Hippocampal formation (tissue), 2 donors: ENCODE data around the gene MAP2K1.

ENCODE experiments used
- DNase-seq, 2 donors: peaks; one replicate each; lab custom pipeline; 2025; lab: John Stamatoyannopoulos, UW

MAP2K1 gene

DNA sequence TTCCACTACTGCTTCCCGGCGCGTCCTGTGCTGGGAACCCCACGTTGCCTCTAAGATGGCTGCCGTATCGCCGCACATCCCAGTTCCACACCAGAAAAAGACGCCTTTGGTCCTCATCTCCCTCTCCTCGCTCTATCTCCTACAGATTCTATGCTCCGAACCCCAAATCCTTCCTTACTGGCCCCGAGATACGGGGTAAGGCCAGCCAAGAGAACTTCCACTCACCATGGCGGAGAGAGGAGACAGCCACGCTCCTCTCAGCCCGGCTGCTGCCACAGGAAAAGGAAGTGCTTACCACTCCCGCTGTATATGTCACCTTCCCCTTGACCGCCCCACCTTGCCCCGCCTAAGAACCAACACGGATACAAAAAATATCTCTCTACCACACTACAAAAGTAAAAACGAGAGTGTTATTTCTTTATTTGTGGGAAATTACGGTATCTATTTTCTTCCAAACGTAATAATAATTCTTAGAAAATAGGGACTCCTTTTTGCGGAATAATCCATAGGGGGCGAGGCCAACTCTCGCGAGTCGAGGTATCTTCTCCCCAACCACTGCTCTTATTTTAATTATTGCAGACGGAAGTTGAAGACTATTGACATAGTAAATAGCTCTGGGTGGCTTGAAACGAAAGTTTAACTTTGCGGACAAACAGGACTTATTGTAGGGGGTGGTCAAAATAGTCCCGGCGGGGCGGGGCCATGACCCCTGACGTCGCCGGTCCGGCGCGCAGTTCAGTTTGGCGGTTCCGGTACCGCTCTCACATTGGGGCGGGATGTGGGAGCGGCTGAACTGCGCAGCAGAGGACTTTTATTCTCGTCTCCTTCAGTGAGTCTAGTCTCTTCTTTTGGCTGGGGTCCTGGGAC lies 118.1 kb downstream of the MAP2K1 start, which contains the start of the genes RPL4 and ZWILCH:
Gene RPL4 (minus strand): TSS at position 293 of the 867 bp plus-strand sequence. CDS start 65 bp downstream, at position 228.
Gene ZWILCH (plus strand): TSS at position 764 of the 867 bp plus-strand sequence. CDS start 13 bp downstream, at position 777.
- DNase-seq: peak; percentile 52 to 75

DNA sequence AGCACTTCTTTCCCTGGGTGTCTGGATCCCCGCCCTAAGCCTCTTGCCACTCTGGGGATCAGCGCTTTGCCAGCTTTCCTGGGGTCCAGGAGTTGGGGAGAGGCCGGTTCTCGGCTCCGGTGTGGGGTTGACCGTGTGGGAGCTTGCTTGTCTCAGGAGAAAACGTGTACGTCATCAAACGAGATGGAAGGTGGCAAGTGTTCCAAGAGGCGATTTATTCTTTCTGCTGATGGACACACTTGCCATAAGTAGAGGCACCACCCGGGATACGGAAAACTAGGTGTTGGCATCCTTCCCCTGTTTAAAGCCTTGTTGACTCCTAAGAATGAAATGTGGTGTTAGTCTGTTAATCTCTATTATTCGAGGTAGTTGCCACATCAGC lies 118.7 kb downstream of the MAP2K1 start:
- no peak for DNase-seq

GRCh38 chr15:66505818-66506217 lies 119.1 kb downstream of the MAP2K1 start:
- no peak for DNase-seq

- DNase-seq: no peak
Observed at GRCh38 chr15:66508293-66508883, 121.7 kb downstream of the MAP2K1 start.

GRCh38 chr15:66514586-66514985 lies 127.9 kb downstream of the MAP2K1 start:
- no peak for DNase-seq

DNA sequence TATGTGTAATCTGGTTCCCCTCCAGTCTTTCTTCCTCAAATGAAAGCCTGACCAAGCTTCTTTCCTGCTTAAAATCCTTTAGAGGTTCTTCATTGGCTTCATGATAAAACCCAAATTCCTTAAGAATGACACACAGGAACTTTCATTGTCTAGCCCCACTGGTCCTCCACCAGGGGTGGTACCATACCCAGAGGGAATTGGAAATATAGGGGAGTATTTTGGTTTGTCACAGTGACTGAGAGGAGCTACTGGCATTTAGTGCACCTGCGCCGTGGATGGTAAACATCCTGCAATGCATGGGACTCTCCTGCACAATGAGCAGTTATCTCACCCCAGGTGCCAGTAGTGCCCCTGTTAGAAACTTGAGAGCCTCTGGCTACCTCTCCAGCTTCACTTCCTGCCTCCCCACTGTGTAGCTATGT lies 129.2 kb downstream of the MAP2K1 start:
- no peak for DNase-seq

- no peak for DNase-seq
Observed at GRCh38 chr15:66523926-66524325, 137.2 kb downstream of the MAP2K1 start.

GRCh38 chr15:66524838-66525237 lies 138.1 kb downstream of the MAP2K1 start:
- DNase-seq: no peak

DNA sequence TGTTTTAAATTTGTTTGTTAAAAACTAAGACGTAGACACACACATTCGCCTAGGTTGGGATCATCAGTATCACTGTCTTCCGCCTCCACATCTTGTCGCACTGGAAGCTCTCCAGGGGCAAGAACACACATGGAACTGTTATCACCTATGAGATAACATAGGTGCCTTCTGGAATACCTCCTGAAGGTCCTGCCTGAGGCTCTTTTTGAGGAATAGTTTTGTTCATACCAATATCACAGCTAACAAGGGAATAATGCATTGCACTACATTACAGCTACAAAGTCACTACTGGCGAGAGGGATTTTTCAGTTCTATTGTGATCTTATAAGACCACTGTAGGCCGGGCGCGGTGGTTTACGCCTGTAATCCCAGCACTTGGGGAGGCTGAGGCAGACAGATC lies 148.3 kb downstream of the MAP2K1 start:
- DNase-seq: no peak
